Brain microvascular endothelial cell (primary cell): ENCODE measurements around the gene UBE2R2.

Experiments
- DNase-seq: peaks from one replicate; pipeline ENCODE4 v3.0.0-alpha.2; 2020
- H3K27ac ChIP-seq: fragments of 250-450 bp; sonication (Bioruptor Pico); 2 replicates; pipeline ENCODE4 v1.5.1; 2020; ENCODE audit warnings: mild to moderate bottlenecking, moderate library complexity
- H3K27me3 ChIP-seq: fragments of 250-450 bp; sonication (Bioruptor Pico); replicated peaks from 2 replicates; pipeline ENCODE4 v1.5.1; 2020; ENCODE audit warnings: mild to moderate bottlenecking
- H3K36me3 ChIP-seq: fragments of 250-450 bp; sonication (Bioruptor Pico); replicated peaks from 2 replicates; pipeline ENCODE4 v1.5.1; 2020; ENCODE audit warnings: mild to moderate bottlenecking
- H3K4me3 ChIP-seq: 2 replicates; pipeline ENCODE4 v1.5.1; 2011; ENCODE audit warnings: low read depth, mild to moderate bottlenecking, control low read depth, low read length, moderate library complexity
- CTCF ChIP-seq: IDR thresholded peaks from 2 replicates; pipeline ENCODE4 v1.5.1; 2011; ENCODE audit warnings: low read depth, mild to moderate bottlenecking, moderate library complexity, low read length, control low read depth, inconsistent platforms; ENCODE audit errors: missing control alignments
- in situ Hi-C: cut with HindIII; loops from 2 replicates; pipeline ENCODE4 v1.10.0; 2017; ENCODE audit warnings: low sequenced_read_pairs, low pct_ligation_motif_present

The UBE2R2 gene

GRCh38 chr9:33934188-33934878, 117.4 kb downstream of the UBE2R2 start:
- Histone ChIP-seq H3K36me3 (peaks cover 58% of the 10 kb centered on the region), H3K27ac (no peak overlapping the region), H3K4me3 (no peak overlapping the region), H3K27me3 (no peaks in the 10 kb centered on the region)
- in situ Hi-C loops = no loop called here
- no peak for DNase-seq
- no peak for TF ChIP-seq CTCF

- Histone ChIP-seq H3K36me3 (peaks cover 33% of the 10 kb centered on the region), H3K27me3 (no peaks in the 10 kb centered on the region), H3K27ac (no peak overlapping the region), H3K4me3 (no peak overlapping the region)
- DNase-seq = no peak
- TF ChIP-seq CTCF = no peak
- in situ Hi-C loops = no loop called here
These were observed 123.2 kb downstream of the UBE2R2 start for GRCh38 chr9:33939924-33940874.

GRCh38 chr9:33942471-33943083, 125.6 kb downstream of the UBE2R2 start:
- TF ChIP-seq CTCF = peak; percentile 61
- DNase-seq = peak; percentile 67
- H3K4me3 ChIP-seq = no peak overlapping the region
- peak overlapping the region; percentile 58 for H3K27ac ChIP-seq
- H3K36me3 ChIP-seq = peaks cover 20% of the 10 kb centered on the region
- in situ Hi-C loops = no loop called here
- H3K27me3 ChIP-seq = no peaks in the 10 kb centered on the region

- in situ Hi-C loops = no loop called here
- TF ChIP-seq CTCF = no peak
- H3K36me3 ChIP-seq = peaks cover 22% of the 10 kb centered on the region
These were observed 126.4 kb downstream of the UBE2R2 start for GRCh38 chr9:33943389-33943788.

GRCh38 chr9:33946779-33947535, 130.0 kb downstream of the UBE2R2 start:
- no peak for TF ChIP-seq CTCF
- peak; percentile 91 for DNase-seq
- H3K4me3 ChIP-seq = no peak overlapping the region
- in situ Hi-C loops = no loop called here
- no peaks in the 10 kb centered on the region for H3K27me3 ChIP-seq
- peak overlapping the region; percentile 42 for H3K27ac ChIP-seq
- H3K36me3 ChIP-seq = peaks cover 20% of the 10 kb centered on the region

More at GRCh38 chr9:33943389-33943788, 126.4 kb downstream of the UBE2R2 start:
- H3K27ac ChIP-seq = peak overlapping the region; percentile 58
- no peak for DNase-seq
- no peak overlapping the region for H3K4me3 ChIP-seq
- H3K27me3 ChIP-seq = no peaks in the 10 kb centered on the region
